Measurements from ENCODE around the gene EID2B.

DNA sequence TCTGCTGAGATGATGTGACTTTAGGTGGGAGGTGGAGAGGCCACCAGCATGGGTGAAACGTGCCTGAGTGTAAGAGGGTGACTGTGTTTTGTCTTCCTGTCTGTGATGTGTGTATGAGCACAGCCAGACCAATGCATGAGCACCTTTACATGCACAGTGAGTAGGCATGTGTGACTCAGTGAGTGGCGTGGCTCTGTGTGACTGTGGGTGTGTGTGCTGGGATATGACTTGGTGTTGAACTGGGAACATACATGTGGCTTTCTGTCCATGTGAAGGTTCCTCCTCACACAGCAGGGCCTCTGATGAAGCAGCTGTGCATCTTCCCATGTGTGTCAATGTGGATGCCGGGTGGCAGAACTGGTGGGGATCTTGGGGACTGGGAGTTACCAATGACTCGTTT is 49.8 kb upstream of the EID2B start:
- TF ChIP-seq POLR2A (IDR thresholded peaks at IDR 0.05; ENCODE audit: low read length), result peak; percentile 11; the same call in 1 of the 2 replicates
- TF ChIP-seq, protein P1, sequence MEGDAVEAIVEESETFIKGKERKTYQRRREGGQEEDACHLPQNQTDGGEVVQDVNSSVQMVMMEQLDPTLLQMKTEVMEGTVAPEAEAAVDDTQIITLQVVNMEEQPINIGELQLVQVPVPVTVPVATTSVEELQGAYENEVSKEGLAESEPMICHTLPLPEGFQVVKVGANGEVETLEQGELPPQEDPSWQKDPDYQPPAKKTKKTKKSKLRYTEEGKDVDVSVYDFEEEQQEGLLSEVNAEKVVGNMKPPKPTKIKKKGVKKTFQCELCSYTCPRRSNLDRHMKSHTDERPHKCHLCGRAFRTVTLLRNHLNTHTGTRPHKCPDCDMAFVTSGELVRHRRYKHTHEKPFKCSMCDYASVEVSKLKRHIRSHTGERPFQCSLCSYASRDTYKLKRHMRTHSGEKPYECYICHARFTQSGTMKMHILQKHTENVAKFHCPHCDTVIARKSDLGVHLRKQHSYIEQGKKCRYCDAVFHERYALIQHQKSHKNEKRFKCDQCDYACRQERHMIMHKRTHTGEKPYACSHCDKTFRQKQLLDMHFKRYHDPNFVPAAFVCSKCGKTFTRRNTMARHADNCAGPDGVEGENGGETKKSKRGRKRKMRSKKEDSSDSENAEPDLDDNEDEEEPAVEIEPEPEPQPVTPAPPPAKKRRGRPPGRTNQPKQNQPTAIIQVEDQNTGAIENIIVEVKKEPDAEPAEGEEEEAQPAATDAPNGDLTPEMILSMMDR (IDR thresholded peaks at IDR 0.05), result no peak
- no peak for TF ChIP-seq RAD21 (conservative IDR thresholded peaks at IDR 0.05 in 1 of 2, IDR thresholded peaks at IDR 0.05 in 1 of 2)
- TF ChIP-seq SMC3 (IDR thresholded peaks at IDR 0.05), result no peak
- TF ChIP-seq, protein P2, sequence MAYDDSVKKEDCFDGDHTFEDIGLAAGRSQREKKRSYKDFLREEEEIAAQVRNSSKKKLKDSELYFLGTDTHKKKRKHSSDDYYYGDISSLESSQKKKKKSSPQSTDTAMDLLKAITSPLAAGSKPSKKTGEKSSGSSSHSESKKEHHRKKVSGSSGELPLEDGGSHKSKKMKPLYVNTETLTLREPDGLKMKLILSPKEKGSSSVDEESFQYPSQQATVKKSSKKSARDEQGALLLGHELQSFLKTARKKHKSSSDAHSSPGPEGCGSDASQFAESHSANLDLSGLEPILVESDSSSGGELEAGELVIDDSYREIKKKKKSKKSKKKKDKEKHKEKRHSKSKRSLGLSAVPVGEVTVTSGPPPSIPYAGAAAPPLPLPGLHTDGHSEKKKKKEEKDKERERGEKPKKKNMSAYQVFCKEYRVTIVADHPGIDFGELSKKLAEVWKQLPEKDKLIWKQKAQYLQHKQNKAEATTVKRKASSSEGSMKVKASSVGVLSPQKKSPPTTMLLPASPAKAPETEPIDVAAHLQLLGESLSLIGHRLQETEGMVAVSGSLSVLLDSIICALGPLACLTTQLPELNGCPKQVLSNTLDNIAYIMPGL (CRISPR knock-in tag; IDR thresholded peaks at IDR 0.05; ENCODE audit: borderline replicate concordance), result no peak
- TF ChIP-seq, protein P3, sequence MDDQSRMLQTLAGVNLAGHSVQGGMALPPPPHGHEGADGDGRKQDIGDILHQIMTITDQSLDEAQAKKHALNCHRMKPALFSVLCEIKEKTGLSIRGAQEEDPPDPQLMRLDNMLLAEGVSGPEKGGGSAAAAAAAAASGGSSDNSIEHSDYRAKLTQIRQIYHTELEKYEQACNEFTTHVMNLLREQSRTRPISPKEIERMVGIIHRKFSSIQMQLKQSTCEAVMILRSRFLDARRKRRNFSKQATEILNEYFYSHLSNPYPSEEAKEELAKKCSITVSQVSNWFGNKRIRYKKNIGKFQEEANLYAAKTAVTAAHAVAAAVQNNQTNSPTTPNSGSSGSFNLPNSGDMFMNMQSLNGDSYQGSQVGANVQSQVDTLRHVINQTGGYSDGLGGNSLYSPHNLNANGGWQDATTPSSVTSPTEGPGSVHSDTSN (IDR thresholded peaks at IDR 0.05), result no peak
- no peak for TF ChIP-seq MYC (IDR thresholded peaks at IDR 0.05; ENCODE audit: borderline replicate concordance, low read length)
- TF ChIP-seq CHD2 (IDR thresholded peaks at IDR 0.05; ENCODE audit: low read length, partially characterized antibody), result no peak
